Fibroblast of skin of abdomen (primary cell): Measurements from ENCODE around the gene LINC00632. TPM values are rescaled to one million over a fixed set of nuclear protein-coding genes. Genes with fewer than 3 reads are reported as not detected.

ENCODE experiments used
- DNase-seq: peaks from one replicate; pipeline ENCODE4 v3.0.0-alpha.2; 2013
- polyA plus RNA-seq, 2 experiments: library from polyadenylated mRNA; unstranded; fragments of 120-200 nt; gene quantifications; one replicate each; pipeline ENCODE4 v1.2.1, GENCODE V29; 2013; ENCODE audit not compliant: insufficient read length in 2 of 2

LINC00632 gene
- polyA plus RNA-seq (2013, experiment 1 of 2; ENCODE audit: insufficient read length) = 10.3 TPM
- 8.0 TPM for polyA plus RNA-seq (2013, experiment 2 of 2; ENCODE audit: insufficient read length)

DNA sequence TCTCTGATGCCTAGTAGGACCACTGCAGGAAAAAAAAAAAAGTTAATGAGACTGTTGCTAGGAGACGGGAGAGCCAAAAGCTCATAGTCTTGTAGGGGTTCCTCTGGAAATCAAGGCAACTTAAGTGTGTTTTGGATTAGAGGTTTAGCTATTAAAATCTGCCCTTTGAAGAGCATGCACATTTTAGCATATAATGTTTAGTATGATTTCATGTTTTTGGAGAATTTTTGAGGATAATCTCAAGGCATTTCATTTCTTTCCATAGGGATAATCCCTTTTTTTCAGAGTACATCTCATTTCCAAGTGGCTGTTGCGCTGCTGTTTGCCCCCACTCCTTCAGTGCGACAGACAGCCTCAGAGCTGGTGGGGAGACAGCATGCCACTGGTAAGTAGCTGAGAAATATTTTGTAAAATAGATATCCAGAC lies at the start of gene LINC00632:
Gene LINC00632 (plus strand): TSS at position 339 of the 426 bp plus-strand sequence.
- DNase-seq = no peak

DNA sequence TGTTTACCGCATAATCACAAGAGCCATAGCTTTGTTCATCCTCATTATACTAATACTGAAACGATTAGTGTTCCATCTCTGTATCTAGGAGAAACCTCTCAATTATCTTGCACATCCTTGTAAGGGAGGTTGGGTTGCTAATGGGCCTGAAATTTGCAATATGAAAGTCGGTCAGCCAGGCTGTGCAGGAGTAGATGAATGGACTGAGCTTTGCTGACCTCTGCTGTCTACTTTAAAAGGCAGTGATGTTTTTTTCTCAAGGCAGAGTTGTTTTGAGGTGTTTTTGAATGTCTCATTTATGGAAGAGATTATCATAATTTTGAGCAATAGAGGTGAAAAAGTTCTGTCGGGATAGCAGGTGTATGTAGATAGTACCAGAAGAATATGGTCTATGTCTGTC lies 47.9 kb upstream of the LINC00632 start:
- DNase-seq = no peak

DNA sequence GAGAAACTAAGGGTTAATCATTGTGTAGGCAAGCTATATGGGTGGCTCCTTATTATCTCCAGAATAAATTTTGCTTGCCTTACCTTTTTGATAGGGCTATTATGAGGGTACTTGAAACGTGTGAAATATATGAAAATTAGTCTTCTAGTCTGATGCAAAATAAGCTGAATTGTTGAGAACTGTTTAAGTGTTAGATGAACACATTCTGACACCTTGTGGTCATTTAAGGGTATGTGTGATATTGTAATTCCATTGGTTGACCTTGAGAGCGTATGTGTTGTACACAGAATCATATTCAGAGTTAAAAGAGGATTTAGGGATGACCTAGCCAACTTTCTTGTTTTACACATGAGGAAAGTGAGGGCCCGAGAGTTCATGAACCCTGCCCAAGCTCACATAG lies 44.6 kb upstream of the LINC00632 start:
- DNase-seq = peak; percentile 6

DNA sequence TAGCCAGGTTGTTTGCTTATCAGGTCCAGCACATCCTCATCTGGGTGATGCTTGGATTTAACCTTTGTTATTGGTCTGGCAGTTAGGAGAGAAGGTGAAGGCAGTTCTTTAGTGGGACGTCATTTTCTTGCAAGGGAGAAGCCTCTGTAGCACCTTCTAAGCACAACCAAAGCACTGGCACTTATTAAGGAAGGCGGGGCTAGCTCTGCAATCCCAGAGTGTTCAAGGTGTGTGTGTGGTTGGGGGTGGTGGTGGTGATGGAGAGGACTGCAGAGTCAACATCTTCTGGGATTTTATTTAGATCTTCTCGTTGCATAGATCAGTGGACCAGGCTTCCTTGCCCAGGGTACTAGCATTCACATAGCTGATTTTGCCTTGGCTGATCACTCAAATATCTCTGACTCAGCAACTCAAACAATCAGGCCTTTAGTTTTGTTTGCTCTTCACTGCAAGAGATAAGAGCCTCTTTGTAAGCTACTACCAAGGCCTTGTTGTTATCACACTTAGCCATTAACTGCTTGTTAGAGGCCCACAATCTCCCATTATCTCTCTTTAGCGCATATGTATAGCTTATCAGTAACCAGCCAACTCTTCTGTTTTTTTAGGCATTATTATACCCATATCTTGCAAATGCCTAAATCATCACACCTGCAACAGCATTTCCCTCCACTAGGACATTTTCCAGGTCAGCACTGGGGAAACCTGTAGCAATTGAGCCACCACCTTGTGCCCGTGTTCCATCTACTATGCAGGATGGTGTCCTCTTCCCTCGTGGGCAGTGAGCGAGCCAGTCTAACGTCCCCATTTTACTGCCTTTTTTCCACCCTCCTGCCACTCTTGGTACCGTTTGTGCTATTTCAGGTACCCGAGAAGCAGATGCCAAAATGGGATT lies 36.5 kb upstream of the LINC00632 start:
- no peak for DNase-seq

DNA sequence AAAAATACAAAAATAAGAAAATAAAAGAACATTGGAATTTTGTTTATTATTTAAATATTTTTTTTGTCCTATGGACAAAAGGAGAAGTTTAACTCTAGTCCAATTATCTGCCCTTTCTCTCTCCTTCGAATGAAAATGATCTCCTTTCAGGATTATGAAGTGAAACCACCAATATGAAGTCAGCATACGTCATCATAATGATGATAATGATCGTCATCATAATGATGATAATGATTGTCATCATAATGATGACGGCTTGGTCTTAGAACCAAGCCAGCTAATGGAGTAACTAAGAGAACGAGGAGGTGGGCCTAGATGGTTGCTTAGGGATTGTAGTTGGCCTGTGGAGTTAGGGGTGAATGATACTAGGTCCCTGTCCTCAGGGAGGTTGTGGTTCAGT lies 21.9 kb upstream of the LINC00632 start:
- DNase-seq = no peak

DNA sequence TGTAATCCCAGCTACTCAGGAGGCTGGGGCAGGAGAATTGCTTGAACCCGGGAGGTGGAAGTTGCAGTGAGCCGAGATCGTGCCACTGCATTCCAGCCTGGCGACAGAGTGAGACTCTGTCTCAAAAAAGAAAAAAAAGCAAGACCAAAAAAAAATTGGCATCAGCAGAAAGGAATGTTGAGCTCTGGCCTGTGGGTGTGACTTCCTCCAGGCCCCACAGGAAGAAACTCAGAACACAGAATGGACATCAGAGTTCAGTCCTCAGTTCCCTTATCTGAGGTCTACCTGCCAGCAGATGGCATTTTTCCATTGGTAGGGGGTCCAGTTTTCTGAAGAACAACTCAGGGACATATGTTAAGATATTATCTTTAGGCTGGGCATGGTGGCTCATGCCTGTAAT lies 18.0 kb upstream of the LINC00632 start:
- peak; percentile 12 for DNase-seq

DNA sequence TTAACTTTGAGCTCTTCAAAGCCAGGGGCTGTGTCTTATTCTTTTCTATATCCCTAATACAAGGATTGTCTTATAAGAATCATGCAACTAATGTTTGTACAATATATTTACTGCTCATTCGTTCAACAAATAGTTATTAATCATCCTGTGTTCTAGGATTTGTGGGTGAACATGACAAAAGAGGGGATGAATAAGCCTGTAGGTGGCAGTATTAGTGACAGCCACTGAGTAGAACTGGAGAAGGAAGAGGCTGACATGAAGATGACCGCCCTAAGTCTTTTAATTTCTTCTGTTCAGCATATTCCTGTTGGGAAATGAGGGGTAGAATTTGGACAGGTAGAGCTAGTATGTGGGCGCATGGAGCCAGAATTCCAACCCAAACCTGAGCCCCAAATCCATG lies 11.9 kb upstream of the LINC00632 start:
- DNase-seq = no peak

DNA sequence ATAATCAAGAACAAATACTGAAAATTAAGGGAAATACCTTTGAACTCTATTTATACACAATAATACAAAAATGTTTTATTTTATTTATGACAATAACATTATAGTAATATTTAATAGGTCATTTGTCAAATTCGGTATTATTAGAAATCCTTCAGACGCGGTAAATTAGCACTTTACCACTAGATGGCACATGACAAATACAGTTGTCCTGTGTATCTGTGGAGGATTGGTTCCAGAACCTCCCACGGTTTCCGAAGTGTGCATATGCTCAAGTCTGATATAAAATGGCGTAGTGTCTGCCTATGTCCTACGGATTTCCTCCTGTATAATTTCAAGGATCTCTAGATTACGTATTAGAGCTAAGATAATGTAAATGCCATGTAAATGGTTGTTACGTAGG lies 8.1 kb upstream of the LINC00632 start:
- DNase-seq = peak; percentile 38

DNA sequence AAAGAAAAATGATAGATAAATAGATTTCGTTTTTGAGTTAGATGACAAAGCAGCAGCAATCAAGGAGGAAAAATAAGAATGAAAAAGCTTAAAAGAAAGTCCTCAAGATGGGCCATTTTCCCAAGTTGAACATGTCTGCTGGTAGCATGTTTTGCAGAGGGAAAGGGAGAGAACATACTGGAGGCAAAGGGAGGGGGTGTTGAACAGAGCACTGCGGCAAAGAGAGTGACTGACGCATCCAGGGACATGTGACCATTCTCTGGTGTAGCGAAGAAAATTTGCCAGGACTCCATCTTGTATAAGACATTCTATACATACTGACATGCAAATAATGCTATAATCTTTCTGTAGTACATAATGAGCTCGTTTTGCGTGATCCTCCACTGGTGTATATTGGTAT lies 1.2 kb downstream of the LINC00632 start:
- peak; percentile 38 for DNase-seq

DNA sequence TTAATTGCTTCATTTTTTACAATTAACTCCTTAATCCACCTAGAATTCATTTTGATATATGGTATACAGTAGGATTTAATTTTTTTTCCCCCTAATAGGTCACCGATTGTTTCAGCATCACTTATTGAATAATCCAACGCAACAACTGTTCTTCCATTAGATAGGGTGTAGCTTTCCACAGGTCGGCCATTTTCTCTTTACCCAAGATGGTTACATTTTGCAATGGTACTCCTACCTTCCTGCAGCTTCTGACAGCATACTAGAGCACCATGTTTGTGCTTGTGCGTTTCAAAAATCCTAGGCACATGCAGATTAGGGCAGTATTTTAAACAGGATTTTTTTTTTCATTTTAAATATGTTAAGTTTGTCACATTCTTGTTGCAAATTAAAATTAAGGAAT lies 2.3 kb downstream of the LINC00632 start:
- DNase-seq = no peak

DNA sequence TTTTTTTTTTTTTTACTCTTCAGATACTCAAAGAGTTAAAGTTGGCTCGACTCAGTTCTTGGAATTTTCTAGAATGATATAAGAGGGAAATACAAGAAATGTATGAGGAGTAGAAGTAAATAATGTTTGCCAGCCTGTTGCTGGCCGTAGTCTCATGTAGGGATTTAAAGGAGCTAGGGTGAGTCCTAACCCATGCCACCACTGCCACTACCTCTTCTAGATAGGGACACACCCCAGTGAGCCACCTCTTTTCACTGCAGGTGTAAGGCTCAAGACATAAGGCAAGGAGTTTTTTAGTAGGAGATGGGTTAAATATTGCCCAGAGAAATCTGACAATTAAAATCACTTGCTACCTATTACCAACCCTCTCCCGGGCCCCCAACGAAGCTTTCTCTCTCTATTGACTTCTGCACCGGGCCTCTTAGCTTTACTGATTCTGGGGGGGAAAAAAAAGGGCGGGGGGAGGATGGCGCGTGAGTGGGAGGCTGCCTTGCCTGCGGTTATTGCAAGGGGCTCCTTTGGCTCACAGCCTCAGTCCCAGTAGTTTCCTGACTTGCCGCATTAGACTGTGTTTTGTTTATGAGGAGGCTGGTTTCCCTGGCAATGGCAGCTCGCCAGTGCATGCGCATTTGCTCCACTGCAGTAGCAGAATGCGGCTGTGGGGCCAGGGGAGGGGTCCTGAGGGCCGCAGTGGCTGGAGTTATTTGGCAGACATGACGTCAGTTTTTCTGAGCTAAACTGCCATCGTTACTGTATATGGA lies 3.0 kb downstream of the LINC00632 start:
- peak; percentile 81 for DNase-seq

DNA sequence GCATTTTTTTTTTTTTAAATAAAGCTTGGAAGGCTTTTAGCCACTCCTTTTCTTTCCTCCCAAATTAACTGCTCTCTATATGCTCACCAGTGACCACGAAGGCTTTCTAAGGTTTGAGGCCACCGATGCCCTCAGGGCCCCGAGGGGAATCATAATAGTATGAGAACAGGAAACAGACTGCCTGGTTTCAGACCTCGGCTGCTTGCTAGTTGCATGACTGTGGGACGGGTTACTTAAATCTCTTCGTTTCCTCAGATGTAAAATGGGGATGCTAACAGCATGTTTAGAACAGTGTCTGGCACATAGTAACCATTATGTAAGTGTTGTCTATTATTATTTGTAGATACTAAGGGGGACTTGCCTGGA lies 3.6 kb downstream of the LINC00632 start:
- DNase-seq = no peak

DNA sequence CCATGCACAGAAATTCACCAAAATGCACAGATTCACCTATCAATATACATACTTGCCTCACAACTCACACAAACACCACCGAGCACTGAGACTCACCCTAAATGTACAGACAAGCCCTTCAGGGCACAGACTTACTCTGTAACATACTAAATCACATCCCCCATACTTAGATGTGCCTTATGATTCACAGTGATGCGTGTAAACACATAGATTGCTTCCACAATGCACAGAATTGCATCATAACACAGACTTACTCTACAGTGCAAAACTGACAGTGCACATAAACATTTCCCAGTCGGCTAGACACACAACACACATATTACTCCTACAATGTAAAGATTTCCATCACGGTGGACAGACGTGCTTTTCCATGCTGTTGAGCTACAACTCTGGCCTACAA lies 6.2 kb downstream of the LINC00632 start:
- DNase-seq = peak; percentile 75

DNA sequence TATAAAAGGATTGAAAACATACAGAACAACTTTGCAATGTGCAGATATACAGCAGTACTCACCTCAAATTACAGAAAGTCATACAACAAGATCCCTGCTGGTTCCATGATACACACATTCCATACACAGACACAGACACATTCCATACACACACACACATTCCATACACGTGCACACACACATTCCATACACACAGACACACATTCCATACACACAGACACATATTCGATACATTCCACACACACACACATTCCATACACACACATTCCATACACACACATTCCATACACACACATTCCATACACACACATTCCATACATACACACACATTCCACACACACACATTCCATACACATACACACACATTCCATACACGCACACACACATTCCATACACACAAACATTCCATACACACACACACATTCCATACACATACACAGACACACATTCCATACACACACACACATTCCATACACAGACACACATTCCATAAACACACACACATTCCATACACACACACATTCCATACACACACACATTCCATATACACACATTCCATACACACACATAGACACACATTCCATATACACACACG lies 13.7 kb downstream of the LINC00632 start:
- DNase-seq = peak; percentile 42

DNA sequence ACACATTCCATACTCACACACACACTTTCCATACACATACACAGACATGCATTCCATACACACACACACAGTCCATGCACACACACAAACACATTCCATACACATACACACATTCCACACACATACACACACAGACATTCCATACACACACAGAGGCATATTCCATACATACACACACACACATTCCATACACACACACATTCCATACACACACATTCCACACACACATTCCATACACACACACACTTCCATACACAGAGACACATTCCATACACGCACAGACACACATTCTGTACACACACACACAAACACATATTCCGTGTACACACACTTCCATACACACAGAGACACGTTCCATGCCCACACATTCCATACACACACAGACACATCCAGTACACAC lies 14.8 kb downstream of the LINC00632 start:
- no peak for DNase-seq

DNA sequence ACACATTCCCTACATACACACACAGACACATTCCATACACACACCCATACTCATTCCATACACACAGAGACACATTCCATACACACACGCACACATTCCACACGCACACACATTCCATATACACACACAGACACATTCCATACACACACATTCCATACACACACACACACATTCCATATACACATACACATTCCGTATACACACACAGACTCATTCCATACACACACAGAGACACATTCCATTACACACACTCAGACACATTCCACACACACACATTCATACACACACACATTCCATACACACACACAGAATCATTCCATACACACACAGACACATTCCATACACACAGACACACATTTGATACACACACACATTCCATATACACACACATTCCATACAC lies 15.2 kb downstream of the LINC00632 start:
- DNase-seq = peak; percentile 18

DNA sequence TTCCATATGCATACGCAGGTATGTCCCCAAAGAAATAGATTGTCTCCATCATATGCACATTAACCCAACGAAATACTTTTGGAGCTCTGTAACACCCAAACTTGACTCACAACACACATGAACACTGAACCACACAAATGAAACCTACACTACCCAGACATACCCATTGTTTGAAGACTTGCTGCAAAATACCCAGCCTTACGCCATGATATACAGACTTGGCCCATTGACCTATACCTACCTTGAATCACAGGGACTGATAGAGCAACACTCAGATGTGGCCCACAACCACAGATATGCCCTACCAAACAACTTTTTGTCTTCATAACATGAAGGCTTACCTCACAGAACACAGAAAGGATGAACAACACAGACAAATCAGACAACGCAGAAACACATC lies 15.9 kb downstream of the LINC00632 start:
- DNase-seq = no peak

DNA sequence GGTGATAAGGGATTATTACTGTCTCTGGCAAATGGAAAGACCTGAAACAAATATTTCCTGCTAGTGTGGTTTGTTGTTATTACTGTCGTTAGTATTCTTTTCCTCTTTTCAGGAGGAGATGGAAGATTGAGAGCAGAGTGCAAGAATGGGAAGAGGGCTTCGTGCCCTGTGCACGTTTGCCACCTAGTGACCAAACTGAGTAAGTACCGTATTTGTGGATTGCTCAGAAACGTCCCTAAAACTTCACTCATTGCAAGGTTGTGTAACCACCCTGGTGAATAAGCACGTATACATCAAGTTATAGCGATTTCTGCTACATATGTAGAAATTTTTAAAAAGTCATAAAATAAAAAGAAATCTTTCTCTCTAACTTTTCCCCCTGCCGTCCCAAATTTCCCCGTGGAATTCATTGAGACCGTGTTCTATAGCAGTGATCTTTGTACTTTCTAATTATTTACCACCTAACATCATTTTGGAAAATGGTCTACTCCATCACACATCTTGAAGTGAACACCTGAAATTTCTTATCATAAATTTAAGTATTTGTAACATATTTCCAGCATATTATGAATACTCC lies 24.3 kb downstream of the LINC00632 start:
- peak; percentile 46 for DNase-seq

DNA sequence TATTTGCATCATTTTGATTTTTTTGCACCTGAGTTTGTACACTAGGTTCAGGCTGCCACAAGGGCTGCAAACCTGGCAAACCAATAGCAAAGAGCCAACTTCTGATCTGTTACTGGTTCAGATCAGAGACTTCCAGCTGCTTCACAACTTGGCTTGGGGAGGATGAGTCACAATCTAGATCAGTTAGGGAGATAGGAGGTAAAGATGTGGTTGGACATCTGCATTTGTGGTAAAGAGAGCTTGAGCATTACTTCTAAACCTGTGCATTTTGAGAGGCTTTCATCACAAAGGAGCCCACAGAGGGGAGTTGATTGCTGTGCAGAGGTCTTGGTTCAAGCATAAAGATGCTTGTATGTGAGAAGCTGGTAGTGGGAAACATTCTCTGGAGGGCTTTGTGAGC lies 34.5 kb downstream of the LINC00632 start:
- DNase-seq = no peak

DNA sequence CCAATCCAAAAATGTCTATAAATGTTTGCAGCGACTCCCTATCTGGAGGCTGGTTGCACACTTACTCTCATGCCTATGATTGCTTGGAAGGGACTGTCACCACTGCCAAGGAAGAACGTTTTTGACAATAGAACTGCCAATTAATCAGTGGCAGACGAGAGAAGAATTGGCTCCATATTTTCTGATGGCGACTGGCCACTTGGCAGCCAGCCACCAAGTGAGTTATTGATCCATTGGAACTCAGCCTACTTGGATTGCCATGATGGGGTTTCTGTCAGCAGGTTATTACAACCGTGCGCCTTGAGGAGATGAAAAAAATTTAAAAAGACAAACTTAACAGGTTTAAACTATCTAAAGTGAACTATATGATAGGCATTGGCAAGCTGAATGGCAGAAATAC lies 47.4 kb downstream of the LINC00632 start:
- DNase-seq = no peak

DNA sequence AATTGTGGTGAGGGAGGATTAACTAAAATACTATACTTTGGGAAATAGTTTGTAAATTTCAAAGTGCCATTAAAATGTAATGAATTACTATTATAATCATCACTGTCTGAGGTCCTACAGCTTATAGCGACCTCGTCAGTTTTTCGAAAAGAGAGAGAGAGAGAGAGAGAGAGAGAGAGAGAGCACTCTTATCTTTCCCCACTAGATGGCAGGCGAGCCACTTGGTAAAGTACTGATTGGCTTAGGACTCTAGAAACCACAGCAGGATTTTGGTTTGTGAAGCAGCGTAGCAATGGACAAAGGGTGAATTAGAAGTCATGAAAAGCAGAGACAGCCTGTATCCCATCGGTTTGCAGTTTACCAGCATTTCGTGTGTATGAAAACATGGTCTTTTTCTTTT lies 52.5 kb downstream of the LINC00632 start:
- DNase-seq = peak; percentile 68

DNA sequence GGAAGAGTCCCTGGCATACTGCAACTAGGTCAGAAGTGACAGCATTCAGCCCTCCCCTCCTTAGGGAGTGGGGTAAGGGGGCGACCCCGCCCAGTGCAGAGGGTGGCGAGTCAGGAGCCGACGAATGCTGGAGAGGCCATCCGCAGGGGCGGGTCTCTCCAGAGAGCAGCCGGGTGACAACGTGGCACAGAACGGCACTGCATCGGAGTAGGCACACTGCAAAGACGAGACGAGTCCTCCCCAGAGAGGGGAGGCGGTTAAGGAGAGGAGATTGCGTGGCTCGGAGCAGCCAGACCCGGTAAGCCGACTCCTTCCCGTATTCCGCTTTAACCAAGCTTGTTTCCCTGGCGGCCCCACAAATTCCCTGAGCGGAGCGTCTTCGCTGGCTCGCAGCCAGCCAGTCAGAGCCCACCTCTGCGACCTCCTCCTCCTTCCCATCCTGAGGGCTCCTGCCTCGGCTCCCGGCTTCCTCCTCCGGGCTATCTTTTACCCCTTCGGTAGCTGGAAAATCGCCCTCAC lies 54.9 kb downstream of the LINC00632 start:
- DNase-seq = peak; percentile 75
